ENCODE data around the gene C14orf93.

The C14orf93 gene

GRCh38 chr14:22993517-22993916 lies 16.4 kb downstream of the C14orf93 start:
- DNase-seq = no peak

- no peak for DNase-seq
Measured at GRCh38 chr14:22991852-22992251, 18.1 kb downstream of the C14orf93 start.

- no peak for DNase-seq
Measured at GRCh38 chr14:22987291-22987690, 22.7 kb downstream of the C14orf93 start.

- peak; percentile 93 for DNase-seq
Measured at GRCh38 chr14:22986508-22987054, 23.4 kb downstream of the C14orf93 start.

- DNase-seq = no peak
Measured at GRCh38 chr14:22985894-22986507, 23.9 kb downstream of the C14orf93 start.

GRCh38 chr14:22984959-22985658 lies 24.8 kb downstream of the C14orf93 start:
- DNase-seq = no peak

GRCh38 chr14:22982477-22983245 lies 27.3 kb downstream of the C14orf93 start, which contains the start of gene AJUBA:
Gene AJUBA (minus strand): TSS chr14:22982551. CDS start chr14:22982266, 285 bp downstream.
- DNase-seq = peak; percentile 88

GRCh38 chr14:22981876-22982476 lies 28.0 kb downstream of the C14orf93 start:
- no peak for DNase-seq

- peak; percentile 78 for DNase-seq
Measured at GRCh38 chr14:22981090-22981875, 28.7 kb downstream of the C14orf93 start.

GRCh38 chr14:22980672-22981089 lies 29.3 kb downstream of the C14orf93 start:
- DNase-seq = peak; percentile 78

GRCh38 chr14:22979748-22980392 lies 30.1 kb downstream of the C14orf93 start:
- no peak for DNase-seq

- DNase-seq = no peak
Measured at GRCh38 chr14:22978981-22979671, 30.8 kb downstream of the C14orf93 start.

GRCh38 chr14:22978487-22978837 lies 31.5 kb downstream of the C14orf93 start:
- no peak for DNase-seq

- DNase-seq = no peak
Measured at GRCh38 chr14:22977684-22978486, 32.1 kb downstream of the C14orf93 start.

- DNase-seq = no peak
Measured at GRCh38 chr14:22977434-22977683, 32.6 kb downstream of the C14orf93 start.

- no peak for DNase-seq
Measured at GRCh38 chr14:22976620-22977433, 33.1 kb downstream of the C14orf93 start.

GRCh38 chr14:22974530-22975313 lies 35.2 kb downstream of the C14orf93 start:
- no peak for DNase-seq

- DNase-seq = peak; percentile 69
Measured at GRCh38 chr14:22973217-22974032, 36.5 kb downstream of the C14orf93 start.
